Measurements from ENCODE around the gene GABRP.

GABRP gene

GRCh38 chr5:170861917-170862766 lies 78.6 kb downstream of the GABRP start, which contains the start of gene RANBP17:
Gene RANBP17 (plus strand): TSS chr5:170862018.
- peak; percentile 80 for DNase-seq

GRCh38 chr5:170863646-170864045 lies 80.1 kb downstream of the GABRP start:
- peak; percentile 81 for DNase-seq
